ENCODE measurements around the gene HNRNPU.

HNRNPU gene

GRCh38 chr1:244850896-244851295 lies 13.4 kb downstream of the HNRNPU start:
- DNase-seq (ENCODE audit: low read depth in 2 of 2): no peak
- no peak overlapping the region for H3K4me3 ChIP-seq (replicated peaks in 1 of 2; ENCODE audit: low read depth in 2 of 2, low read length in 2 of 2)
- TF ChIP-seq CTCF (IDR thresholded peaks at IDR 0.05; ENCODE audit: low read depth, low read length): no peak

- no peak for DNase-seq (ENCODE audit: low read depth in 2 of 2)
- no peak for TF ChIP-seq CTCF (IDR thresholded peaks at IDR 0.05; ENCODE audit: low read depth, low read length)
- H3K4me3 ChIP-seq (replicated peaks in 1 of 2; ENCODE audit: low read depth in 2 of 2, low read length in 2 of 2): no peak overlapping the region
Observed at GRCh38 chr1:244850099-244850852, 14.1 kb downstream of the HNRNPU start.

GRCh38 chr1:244849189-244849866 lies 15.0 kb downstream of the HNRNPU start:
- TF ChIP-seq CTCF (IDR thresholded peaks at IDR 0.05; ENCODE audit: low read depth, low read length): no peak
- DNase-seq (ENCODE audit: low read depth in 2 of 2): no peak
- H3K4me3 ChIP-seq (replicated peaks in 1 of 2; ENCODE audit: low read depth in 2 of 2, low read length in 2 of 2): no peak overlapping the region

- H3K4me3 ChIP-seq (replicated peaks in 1 of 2; ENCODE audit: low read depth in 2 of 2, low read length in 2 of 2): no peak overlapping the region
- no peak for DNase-seq (ENCODE audit: low read depth in 2 of 2)
Observed at GRCh38 chr1:244846653-244847052, 17.7 kb downstream of the HNRNPU start.

GRCh38 chr1:244844155-244845121 lies 19.9 kb downstream of the HNRNPU start:
- H3K4me3 ChIP-seq (replicated peaks in 1 of 2; ENCODE audit: low read depth in 2 of 2, low read length in 2 of 2): no peak overlapping the region
- no peak for DNase-seq (ENCODE audit: low read depth in 2 of 2)
- no peak for TF ChIP-seq CTCF (IDR thresholded peaks at IDR 0.05; ENCODE audit: low read depth, low read length)

More at GRCh38 chr1:244846653-244847052, 17.7 kb downstream of the HNRNPU start:
- TF ChIP-seq CTCF (IDR thresholded peaks at IDR 0.05; ENCODE audit: low read depth, low read length): no peak

GRCh38 chr1:244843148-244843978 lies 21.0 kb downstream of the HNRNPU start:
- no peak for TF ChIP-seq CTCF (IDR thresholded peaks at IDR 0.05; ENCODE audit: low read depth, low read length)
- DNase-seq (ENCODE audit: low read depth in 2 of 2): no peak
- H3K4me3 ChIP-seq (replicated peaks in 1 of 2; ENCODE audit: low read depth in 2 of 2, low read length in 2 of 2): no peak overlapping the region

All from cardiac fibroblast (primary cell).